Endodermal cell (in vitro differentiated cells): ENCODE measurements around the gene SYNDIG1. TPM values are rescaled to one million over a fixed set of nuclear protein-coding genes. Genes with fewer than 3 reads are reported as not detected.

ENCODE experiments used
- DNase-seq: peaks from one replicate; pipeline ENCODE4 v3.0.0-alpha.2; 2017
- H3K27ac ChIP-seq: 2 replicates; pipeline ENCODE4 v1.5.1; 2013; ENCODE audit warnings: mild to moderate bottlenecking, low read depth, low read length, moderate library complexity
- H3K27me3 ChIP-seq: 2 replicates; pipeline ENCODE4 v1.6.1; 2013; ENCODE audit warnings: mild to moderate bottlenecking, low read length, moderate library complexity; ENCODE audit not compliant: insufficient read depth, control insufficient read depth, poor library complexity, severe bottlenecking
- H3K36me3 ChIP-seq: 2 replicates; pipeline ENCODE4 v1.7.0; 2013; ENCODE audit warnings: mild to moderate bottlenecking, low read length, moderate library complexity; ENCODE audit not compliant: control insufficient read depth, insufficient read depth
- H3K4me1 ChIP-seq: one replicate; pipeline ENCODE4 v1.7.0; 2013; ENCODE audit warnings: low read length; ENCODE audit not compliant: control insufficient read depth, insufficient read depth
- H3K4me3 ChIP-seq: 2 replicates; pipeline ENCODE4 v1.5.1; 2013; ENCODE audit warnings: mild to moderate bottlenecking, low read length, moderate library complexity
- H3K9ac ChIP-seq: 2 replicates; pipeline ENCODE4 v1.6.1; 2013; ENCODE audit warnings: mild to moderate bottlenecking, low read length, moderate library complexity; ENCODE audit not compliant: poor library complexity, severe bottlenecking; ENCODE audit errors: extremely low read depth
- H3K9me3 ChIP-seq: 2 replicates; pipeline ENCODE4 v1.6.1; 2013; ENCODE audit warnings: mild to moderate bottlenecking, low read length, moderate library complexity; ENCODE audit not compliant: control insufficient read depth
- H3K27ac Mint-ChIP-seq: 2 replicates; pipeline ENCODE4 v1.8.0; 2020; ENCODE audit warnings: mixed read lengths
- H3K27me3 Mint-ChIP-seq: 2 replicates; pipeline ENCODE4 v1.8.0; 2021; ENCODE audit warnings: mild to moderate bottlenecking, mixed read lengths; ENCODE audit not compliant: insufficient read depth
- H3K36me3 Mint-ChIP-seq: 2 replicates; pipeline ENCODE4 v1.8.0; 2020; ENCODE audit warnings: low read depth, mixed read lengths
- H3K4me1 Mint-ChIP-seq: 2 replicates; pipeline ENCODE4 v1.8.0; 2020; ENCODE audit warnings: mixed read lengths
- H3K4me3 Mint-ChIP-seq: 2 replicates; pipeline ENCODE4 v1.8.0; 2020; ENCODE audit warnings: mild to moderate bottlenecking, moderate library complexity, mixed read lengths
- H3K9me3 Mint-ChIP-seq: 2 replicates; pipeline ENCODE4 v1.8.0; 2020; ENCODE audit warnings: mild to moderate bottlenecking, mixed read lengths
- CTCF ChIP-seq: fragments of 200-600 bp; sonication (generic); conservative IDR thresholded peaks from 2 replicates; pipeline ENCODE4 v1.5.0; 2021; ENCODE audit warnings: antibody characterized with exemption, mild to moderate bottlenecking
- WGBS, 2 experiments: methylation state at CpG; one replicate each; pipeline versions ENCODE4 v1.1.5 to v1.1.7; 2013; ENCODE audit warnings: missing lambda C conversion rate in 2 of 2, mixed read lengths in 1 of 2; ENCODE audit not compliant: insufficient coverage in 1 of 2, insufficient read length in 1 of 2; 5-methylcytosine and 5-hydroxymethylcytosine counted together
- total RNA-seq, 2 donors: library from RNA; stranded (reverse); fragmentation: NEBNext Ultra II Directional in 1 of 2; extraction: Animal tissue kit (Norgen Biotek cat#: 25700) in 1 of 2; gene quantifications; 2 replicates in 1 of 2; 3 replicates in 1 of 2; pipeline ENCODE4 v1.2.1, GENCODE V29; 2021

SYNDIG1 gene
- total RNA-seq, 2 donors from 2014 or later = 5.5 to 6.8 TPM

- peaks cover 4% of the 10 kb centered on the region for H3K4me1 ChIP-seq
- no peaks in the 10 kb centered on the region for H3K36me3 Mint-ChIP-seq
- H3K27ac Mint-ChIP-seq = no peak overlapping the region
- peaks cover 23% of the 10 kb centered on the region for H3K27me3 Mint-ChIP-seq
- DNase-seq = no peak
- no peak overlapping the region for H3K4me3 Mint-ChIP-seq
- peaks cover 5% of the 10 kb centered on the region for H3K4me1 Mint-ChIP-seq
- no peak overlapping the region for H3K4me3 ChIP-seq
- H3K27me3 ChIP-seq = no peaks in the 10 kb centered on the region
- whole genome bisulfite sequencing, 2 experiments = 89 to 100% methylated on average over 2 to 4 of the region's 4 CpGs
- H3K9ac ChIP-seq = no peak overlapping the region
- peaks cover 10% of the 10 kb centered on the region for H3K9me3 ChIP-seq
- H3K9me3 Mint-ChIP-seq = peaks cover 7% of the 10 kb centered on the region
- H3K27ac ChIP-seq = no peak overlapping the region
- TF ChIP-seq CTCF = no peak
- no peaks in the 10 kb centered on the region for H3K36me3 ChIP-seq
Measured at GRCh38 chr20:24604966-24605665, 135.7 kb downstream of the SYNDIG1 start.

GRCh38 chr20:24605937-24606455 is 136.6 kb downstream of the SYNDIG1 start:
- DNase-seq = peak; percentile 24

GRCh38 chr20:24607402-24607801 is 138.0 kb downstream of the SYNDIG1 start:
- Histone ChIP-seq H3K9me3 (no peaks in the 10 kb centered on the region), H3K36me3 (no peaks in the 10 kb centered on the region), H3K27me3 (no peaks in the 10 kb centered on the region), H3K27ac (no peak overlapping the region), H3K4me3 (no peak overlapping the region), H3K4me1 (peaks cover 10% of the 10 kb centered on the region), H3K9ac (no peak overlapping the region)
- Mint-ChIP-seq H3K27ac (no peak overlapping the region), H3K9me3 (no peaks in the 10 kb centered on the region), H3K27me3 (peaks cover 43% of the 10 kb centered on the region), H3K4me3 (no peak overlapping the region), H3K4me1 (peaks cover 16% of the 10 kb centered on the region), H3K36me3 (no peaks in the 10 kb centered on the region)
- DNase-seq = peak; percentile 33
- 82 to 94% methylated on average over 4 to 12 of the region's 12 CpGs for WGBS, 2 experiments
- TF ChIP-seq CTCF = no peak

More at GRCh38 chr20:24605937-24606455, 136.6 kb downstream of the SYNDIG1 start:
- TF ChIP-seq CTCF = no peak
- Histone ChIP-seq H3K27ac (no peak overlapping the region), H3K9me3 (peaks cover 7% of the 10 kb centered on the region), H3K9ac (no peak overlapping the region), H3K27me3 (no peaks in the 10 kb centered on the region), H3K4me1 (peaks cover 10% of the 10 kb centered on the region), H3K4me3 (no peak overlapping the region), H3K36me3 (no peaks in the 10 kb centered on the region)
- Mint-ChIP-seq H3K27ac (no peak overlapping the region), H3K4me1 (peaks cover 14% of the 10 kb centered on the region), H3K27me3 (peaks cover 29% of the 10 kb centered on the region), H3K9me3 (peaks cover 3% of the 10 kb centered on the region), H3K4me3 (no peak overlapping the region), H3K36me3 (no peaks in the 10 kb centered on the region)
- WGBS, 2 experiments = 89 to 97% methylated on average over 4 of the region's 4 CpGs
